NAMALWA (cell line): ENCODE results near the gene THY1.

ENCODE experiments used
- DNase-seq: peaks from one replicate; pipeline ENCODE4 v3.0.0-alpha.2; 2015; ENCODE audit warnings: low spot score

Gene THY1

GRCh38 chr11:119382101-119382500 lies 40.9 kb downstream of the THY1 start:
- DNase-seq = peak; percentile 25

- peak; percentile 97 for DNase-seq
Observed at GRCh38 chr11:119381181-119381988, 41.6 kb downstream of the THY1 start, which contains the start of gene USP2. TSS of gene USP2 (minus strand) at chr11:119381690. CDS start at chr11:119373480, 8,210 bp downstream.

GRCh38 chr11:119380827-119381180 lies 42.2 kb downstream of the THY1 start:
- DNase-seq = no peak

GRCh38 chr11:119380160-119380826 lies 42.7 kb downstream of the THY1 start:
- no peak for DNase-seq

- no peak for DNase-seq
Observed at GRCh38 chr11:119378851-119379465, 44.0 kb downstream of the THY1 start.

GRCh38 chr11:119377961-119378667 lies 44.9 kb downstream of the THY1 start:
- no peak for DNase-seq

- DNase-seq = no peak
Observed at GRCh38 chr11:119377112-119377901, 45.7 kb downstream of the THY1 start.

GRCh38 chr11:119376197-119376847 lies 46.6 kb downstream of the THY1 start:
- DNase-seq = peak; percentile 43

GRCh38 chr11:119375337-119376196 lies 47.4 kb downstream of the THY1 start:
- no peak for DNase-seq

GRCh38 chr11:119374632-119375336 lies 48.2 kb downstream of the THY1 start:
- DNase-seq = no peak

GRCh38 chr11:119373921-119374631 lies 48.9 kb downstream of the THY1 start:
- peak; percentile 62 for DNase-seq

- DNase-seq = peak; percentile 2
Observed at GRCh38 chr11:119373059-119373920, 49.7 kb downstream of the THY1 start.

- no peak for DNase-seq
Observed at GRCh38 chr11:119372260-119373058, 50.5 kb downstream of the THY1 start.

- DNase-seq = peak; percentile 46
Observed at GRCh38 chr11:119371778-119372182, 51.2 kb downstream of the THY1 start.

- no peak for DNase-seq
Observed at GRCh38 chr11:119371067-119371601, 51.8 kb downstream of the THY1 start.

GRCh38 chr11:119370486-119371046 lies 52.4 kb downstream of the THY1 start:
- DNase-seq = no peak
